Astrocyte of the hippocampus (primary cell): ENCODE results near the gene ATP11A.
"Not testable (repeated sequence)": the region's sequence is repeated elsewhere in the genome, so short reads cannot be mapped to it uniquely, and the experiment has no call there.

Source experiments
- DNase-seq: peaks from one replicate; pipeline ENCODE4 v3.0.0; 2011; ENCODE audit warnings: low read depth, low spot score

Gene ATP11A

GRCh38 chr13:112855859-112856258 is 166.0 kb downstream of the ATP11A start:
- no peak for DNase-seq

DNA sequence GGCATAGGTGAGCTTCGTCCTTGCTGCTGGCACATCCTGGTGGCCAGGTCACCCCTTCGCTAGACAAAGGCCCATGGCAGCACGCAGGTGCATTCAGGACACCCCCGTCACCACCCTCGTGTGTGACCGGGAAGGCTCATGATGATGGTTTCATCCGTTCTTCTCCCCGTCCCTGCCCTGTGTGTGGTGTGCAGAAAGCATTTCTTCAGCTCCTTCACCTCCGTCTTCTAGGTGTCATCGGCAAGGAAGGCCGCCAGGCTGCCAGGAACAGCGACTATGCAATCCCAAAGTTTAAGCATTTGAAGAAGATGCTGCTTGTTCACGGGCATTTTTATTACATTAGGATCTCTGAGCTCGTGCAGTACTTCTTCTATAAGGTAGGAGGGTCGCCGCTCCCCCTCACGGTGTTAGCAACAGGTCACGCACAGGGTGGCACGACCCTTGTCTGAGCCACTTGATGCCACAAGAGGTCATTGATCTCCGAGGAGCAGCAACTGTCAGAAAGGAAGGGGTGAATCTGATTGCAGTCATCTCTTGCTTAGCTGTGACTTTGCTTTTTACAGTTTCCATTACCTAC is 168.2 kb downstream of the ATP11A start:
- no peak for DNase-seq

- no peak for DNase-seq
These were observed 169.4 kb downstream of the ATP11A start for GRCh38 chr13:112859128-112859816.

GRCh38 chr13:112859817-112860190 is 170.0 kb downstream of the ATP11A start:
- peak; percentile 76 for DNase-seq

DNA sequence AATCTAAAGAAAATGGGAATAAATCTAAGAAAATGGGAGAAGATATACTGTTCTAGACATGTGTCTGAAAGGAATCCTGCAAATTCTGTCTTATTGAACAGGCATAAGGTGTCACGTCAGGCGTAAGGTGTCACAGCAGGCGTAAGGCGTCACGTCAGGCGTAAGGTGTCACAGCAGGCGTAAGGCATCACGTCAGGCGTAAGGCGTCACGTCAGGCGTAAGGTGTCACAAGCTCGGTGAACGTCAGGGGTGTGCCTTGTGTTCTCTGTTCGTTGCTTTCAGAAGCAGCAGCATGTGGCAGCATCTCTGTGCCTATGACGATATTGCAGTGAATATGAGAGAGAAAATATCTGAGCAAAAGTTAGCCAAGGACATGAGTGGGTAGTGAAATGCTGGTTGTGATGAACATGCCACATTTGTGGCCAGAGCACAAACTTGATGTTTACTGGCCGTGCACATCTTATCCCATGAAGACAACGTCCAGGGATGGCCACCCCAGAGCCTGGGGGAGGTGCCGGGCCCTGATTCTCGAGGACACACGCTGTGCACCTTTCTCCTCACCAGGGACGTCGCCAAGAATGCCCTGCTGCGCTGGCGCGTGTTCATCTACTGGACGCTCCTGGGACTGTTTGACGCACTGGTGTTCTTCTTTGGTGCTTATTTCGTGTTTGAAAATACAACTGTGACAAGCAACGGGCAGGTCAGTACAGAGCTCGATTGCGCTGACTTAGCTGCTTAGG is 172.2 kb downstream of the ATP11A start:
- no peak for DNase-seq

DNA sequence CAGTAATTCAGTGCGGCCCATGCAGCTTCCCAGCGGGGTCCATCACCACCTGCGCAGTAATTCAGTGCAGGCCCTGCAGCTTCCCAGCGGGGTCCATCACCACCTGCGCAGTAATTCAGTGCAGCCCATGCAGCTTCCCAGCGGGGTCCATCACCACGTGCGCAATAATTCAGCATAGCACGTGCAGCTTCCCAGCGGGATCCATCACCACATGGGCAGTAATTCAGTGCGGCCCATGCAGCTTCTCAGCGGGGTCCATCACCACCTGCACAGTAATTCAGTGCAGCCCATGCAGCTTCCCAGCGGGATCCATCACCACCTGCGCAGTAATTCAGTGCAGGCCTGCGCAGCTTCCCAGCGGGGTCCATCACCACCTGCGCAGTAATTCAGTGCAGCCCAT is 173.5 kb downstream of the ATP11A start:
- not testable (repeated sequence) for DNase-seq

GRCh38 chr13:112865478-112865877 is 175.6 kb downstream of the ATP11A start:
- not testable (repeated sequence) for DNase-seq

DNA sequence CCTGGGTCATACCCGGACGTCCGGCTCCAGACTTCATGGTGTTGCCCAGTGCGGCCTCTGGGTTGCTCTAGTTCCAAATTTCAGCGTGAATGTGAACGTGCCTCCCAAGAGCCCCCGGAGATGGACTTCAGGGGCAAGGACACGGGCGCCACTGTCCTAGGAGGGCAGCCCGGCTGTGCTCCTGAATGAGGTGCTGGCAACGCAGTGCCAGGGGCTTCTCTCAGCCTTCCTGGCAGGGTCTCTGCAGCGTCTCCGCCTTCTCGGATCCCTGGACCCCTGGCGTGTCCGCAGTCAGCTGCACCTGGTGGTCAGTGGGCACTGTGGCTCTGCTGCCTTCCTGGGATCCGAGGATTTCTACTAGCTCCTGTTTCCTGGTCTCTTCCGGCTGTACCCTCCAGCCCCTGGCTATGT is 177.5 kb downstream of the ATP11A start:
- no peak for DNase-seq

DNA sequence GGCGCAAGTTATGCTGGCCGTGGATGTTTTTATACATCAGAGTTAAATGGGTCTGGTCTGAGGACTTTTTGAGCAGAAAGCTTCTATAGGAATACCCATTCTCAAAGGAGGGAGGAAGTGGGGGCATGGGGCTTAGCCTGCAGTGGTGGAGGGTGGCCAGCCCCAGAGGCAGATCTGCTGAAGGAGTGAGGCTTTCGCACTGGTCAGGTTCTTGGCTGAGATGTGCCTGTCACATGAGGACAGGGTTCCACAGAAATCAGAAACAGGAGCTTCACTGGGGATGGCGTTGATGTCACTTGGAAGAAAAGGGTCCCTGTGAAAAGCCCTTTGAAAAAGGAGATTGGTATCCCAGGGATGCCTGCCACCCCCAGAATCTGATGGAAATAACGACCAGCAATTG is 178.5 kb downstream of the ATP11A start:
- no peak for DNase-seq

GRCh38 chr13:112869202-112870050 is 179.6 kb downstream of the ATP11A start:
- DNase-seq: no peak

DNA sequence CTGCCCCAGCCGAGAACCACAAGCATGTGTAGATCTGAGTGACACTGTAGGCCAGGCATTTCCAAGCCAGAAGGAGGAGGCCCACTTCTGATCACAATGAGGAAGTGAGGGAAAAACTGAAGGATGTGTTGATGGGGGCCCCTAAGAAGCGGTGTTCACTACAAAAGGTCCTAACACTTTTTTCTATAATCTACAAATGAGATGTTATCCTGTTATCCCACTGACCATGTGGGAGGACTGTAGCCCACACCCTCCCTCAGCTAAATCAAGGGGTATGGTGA is 180.2 kb downstream of the ATP11A start:
- no peak for DNase-seq

DNA sequence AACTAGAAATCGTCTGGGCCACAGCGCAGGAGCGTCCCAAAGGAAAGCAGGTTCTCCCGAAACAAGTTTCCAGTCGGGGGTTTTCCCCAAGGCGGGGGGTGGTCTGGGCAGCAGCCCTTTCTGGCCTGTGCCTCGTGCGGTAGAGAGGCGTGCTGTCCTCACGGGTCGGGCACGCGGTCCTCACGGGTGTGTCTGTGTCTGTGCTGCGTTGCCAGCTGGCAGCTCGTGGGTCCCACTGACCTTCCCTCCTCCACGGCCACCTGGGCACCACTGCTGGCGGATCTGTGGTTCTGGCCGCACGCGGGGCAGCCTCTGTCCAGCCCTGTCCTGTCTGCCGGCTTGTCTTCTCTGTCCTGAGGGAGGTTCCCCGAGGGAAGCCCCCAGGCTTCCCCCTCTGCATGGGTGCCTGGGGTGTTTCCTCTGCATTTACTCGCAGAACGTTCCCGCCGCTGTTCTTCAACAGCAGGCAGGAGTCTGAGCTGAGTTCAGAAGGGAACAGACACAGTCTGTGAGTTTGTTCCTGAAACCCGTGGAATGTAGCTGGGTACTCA is 181.0 kb downstream of the ATP11A start:
- no peak for DNase-seq

GRCh38 chr13:112871742-112872141 is 181.9 kb downstream of the ATP11A start:
- no peak for DNase-seq

GRCh38 chr13:112872657-112873631 is 183.1 kb downstream of the ATP11A start:
- not testable (repeated sequence) for DNase-seq

- DNase-seq: peak; percentile 81
These were observed 184.3 kb downstream of the ATP11A start for GRCh38 chr13:112873851-112874750.

- no peak for DNase-seq
These were observed 185.0 kb downstream of the ATP11A start for GRCh38 chr13:112874751-112875300.

- DNase-seq: no peak
These were observed 185.8 kb downstream of the ATP11A start for GRCh38 chr13:112875627-112876026.

DNA sequence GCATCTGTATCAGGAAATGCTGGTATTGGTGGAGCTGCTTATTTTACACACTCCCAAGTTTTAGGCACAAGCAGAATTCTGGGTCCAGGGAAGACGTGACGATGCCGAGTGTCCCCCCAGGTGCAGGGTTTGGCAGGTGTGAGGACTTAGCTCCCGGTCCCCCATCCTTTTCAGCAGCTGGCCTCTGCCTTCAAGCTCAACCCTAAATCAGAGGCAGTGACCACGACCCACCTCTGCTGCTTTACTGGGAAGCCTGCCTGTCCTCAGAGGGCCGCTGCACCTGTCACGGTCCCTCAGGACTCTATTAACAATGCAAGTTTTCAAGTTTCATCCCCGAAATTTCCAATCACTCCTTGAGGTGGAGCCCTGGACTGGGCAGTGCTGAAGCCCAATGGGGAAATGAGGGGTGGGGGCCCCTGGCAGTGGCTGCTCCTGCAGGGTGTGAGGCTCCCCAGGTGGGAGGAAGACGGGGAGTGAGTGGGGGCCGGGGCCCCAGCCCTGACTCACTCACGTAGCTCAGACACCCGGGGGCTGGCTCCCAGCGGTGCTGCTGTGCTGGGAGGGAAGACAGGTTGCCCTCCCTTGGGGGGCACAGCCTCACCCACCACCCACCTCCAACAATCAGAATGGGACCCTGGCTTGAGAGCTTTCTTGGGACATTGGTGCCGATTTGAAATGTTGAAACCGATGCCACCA is 186.6 kb downstream of the ATP11A start:
- no peak for DNase-seq

GRCh38 chr13:112877066-112877465 is 187.2 kb downstream of the ATP11A start:
- no peak for DNase-seq
